ENCODE measurements around the gene USP2. TPM values are rescaled to one million over a fixed set of nuclear protein-coding genes. Genes with fewer than 3 reads are reported as not detected.

The USP2 gene
- total RNA-seq, 1 donor from 2014 or later, result 5.1 TPM

DNA sequence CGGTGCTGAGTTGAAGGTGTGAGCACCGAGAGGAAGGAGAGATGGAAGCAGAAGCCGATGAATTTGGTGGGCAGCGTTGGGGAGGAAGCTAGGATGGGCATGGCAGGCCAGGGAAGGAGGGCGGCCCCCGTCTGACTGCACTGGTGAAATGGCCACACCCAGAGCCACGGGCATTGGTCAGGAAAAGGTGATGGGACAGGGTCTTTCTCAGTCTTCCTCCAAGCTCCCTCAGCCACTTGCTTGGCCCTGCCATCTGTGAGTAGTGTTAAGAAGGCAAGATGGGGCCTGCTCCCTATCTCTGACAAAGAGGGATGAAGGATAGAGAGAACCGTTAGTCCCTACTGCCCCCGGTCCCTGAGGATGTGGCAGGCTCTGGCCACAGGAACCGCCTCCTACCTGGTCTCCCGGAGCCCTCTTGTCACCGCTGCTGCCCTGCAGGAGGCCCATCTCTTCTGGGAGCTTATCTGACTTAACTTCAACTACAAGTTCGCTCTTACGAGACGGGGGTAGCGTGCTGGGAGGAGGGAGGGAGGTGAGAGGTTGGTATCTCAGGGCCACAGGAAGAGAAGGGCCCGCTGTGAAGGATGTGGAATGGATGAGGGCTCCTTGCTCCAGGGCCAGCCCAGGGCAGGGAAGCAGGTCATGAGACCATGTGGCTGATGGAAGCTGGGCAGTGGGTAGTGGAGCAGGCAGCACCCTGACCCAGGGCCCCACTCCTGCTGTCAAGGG, 71.4 kb downstream of the USP2 start:
- ATAC-seq, result peak in 1 of 2 donors; percentile 4
- peaks cover 8% of the 10 kb centered on the region for H3K4me1 ChIP-seq
- no peaks in the 10 kb centered on the region for H3K9me3 ChIP-seq
- TF ChIP-seq, protein P1, sequence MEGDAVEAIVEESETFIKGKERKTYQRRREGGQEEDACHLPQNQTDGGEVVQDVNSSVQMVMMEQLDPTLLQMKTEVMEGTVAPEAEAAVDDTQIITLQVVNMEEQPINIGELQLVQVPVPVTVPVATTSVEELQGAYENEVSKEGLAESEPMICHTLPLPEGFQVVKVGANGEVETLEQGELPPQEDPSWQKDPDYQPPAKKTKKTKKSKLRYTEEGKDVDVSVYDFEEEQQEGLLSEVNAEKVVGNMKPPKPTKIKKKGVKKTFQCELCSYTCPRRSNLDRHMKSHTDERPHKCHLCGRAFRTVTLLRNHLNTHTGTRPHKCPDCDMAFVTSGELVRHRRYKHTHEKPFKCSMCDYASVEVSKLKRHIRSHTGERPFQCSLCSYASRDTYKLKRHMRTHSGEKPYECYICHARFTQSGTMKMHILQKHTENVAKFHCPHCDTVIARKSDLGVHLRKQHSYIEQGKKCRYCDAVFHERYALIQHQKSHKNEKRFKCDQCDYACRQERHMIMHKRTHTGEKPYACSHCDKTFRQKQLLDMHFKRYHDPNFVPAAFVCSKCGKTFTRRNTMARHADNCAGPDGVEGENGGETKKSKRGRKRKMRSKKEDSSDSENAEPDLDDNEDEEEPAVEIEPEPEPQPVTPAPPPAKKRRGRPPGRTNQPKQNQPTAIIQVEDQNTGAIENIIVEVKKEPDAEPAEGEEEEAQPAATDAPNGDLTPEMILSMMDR (IDR thresholded peaks at IDR 0.05), result no peak
- no peak overlapping the region for H3K4me3 ChIP-seq
- no peak overlapping the region for H3K27ac ChIP-seq
- DNase-seq, result no peak
- peaks cover 48% of the 10 kb centered on the region for H3K36me3 ChIP-seq
- peaks cover 8% of the 10 kb centered on the region for H3K27me3 ChIP-seq (ENCODE audit: low read depth)
- intact Hi-C loops (cut with DNase I), result no loop called here

DNA sequence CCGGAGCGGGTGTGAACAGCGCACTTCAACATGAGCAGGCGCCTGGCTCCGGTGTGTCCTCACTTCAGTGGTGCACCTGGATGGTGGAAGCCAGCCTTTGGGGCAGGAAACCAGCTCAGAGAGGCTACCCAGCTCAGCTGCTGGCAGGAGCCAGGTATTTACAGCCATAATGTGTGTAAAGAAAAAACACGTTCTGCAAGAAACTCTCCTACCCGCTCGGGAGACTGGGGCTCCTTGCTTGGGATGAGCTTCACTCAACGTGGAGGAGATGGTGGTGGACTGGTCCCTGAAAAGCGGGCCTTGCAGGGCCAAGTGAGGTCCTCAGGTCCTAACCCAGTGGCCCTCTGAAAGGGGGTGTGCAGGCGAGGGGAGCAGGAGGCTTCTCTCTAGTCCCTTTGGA, 72.1 kb downstream of the USP2 start:
- TF ChIP-seq, protein P1 (IDR thresholded peaks at IDR 0.05), result no peak
- Histone ChIP-seq H3K4me1 (peaks cover under 1% of the 10 kb centered on the region), H3K36me3 (peaks cover 46% of the 10 kb centered on the region), H3K4me3 (no peak overlapping the region), H3K27ac (no peak overlapping the region), H3K9me3 (no peaks in the 10 kb centered on the region), H3K27me3 (ENCODE audit: low read depth) (peaks cover 2% of the 10 kb centered on the region)
- intact Hi-C loops (cut with DNase I), result no loop called here
- ATAC-seq (no peak), DNase-seq (no peak)

DNA sequence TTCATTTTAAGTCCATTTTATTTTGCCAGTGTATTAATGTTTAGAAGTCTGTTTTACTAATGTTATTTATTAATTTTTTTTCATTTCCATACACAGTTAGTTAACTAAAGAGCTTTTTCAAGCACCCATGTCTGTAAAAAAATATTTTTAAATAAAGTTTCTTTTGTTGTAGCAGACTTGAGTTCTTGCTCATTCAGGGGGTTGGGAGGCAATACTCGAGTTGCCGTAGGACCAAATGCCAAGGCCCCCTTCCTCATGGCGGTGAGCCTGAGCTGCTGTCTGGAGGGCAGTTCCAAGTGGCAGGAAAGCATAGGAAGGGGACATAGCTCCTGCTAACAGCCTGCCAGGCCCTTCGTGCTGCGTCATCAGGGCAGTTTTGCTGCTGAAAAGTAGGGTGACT, 73.5 kb downstream of the USP2 start:
- no peak for DNase-seq
- peaks cover 53% of the 10 kb centered on the region for H3K36me3 ChIP-seq
- H3K4me1 ChIP-seq, result no peaks in the 10 kb centered on the region
- H3K27me3 ChIP-seq (ENCODE audit: low read depth), result no peaks in the 10 kb centered on the region
- no peak overlapping the region for H3K4me3 ChIP-seq
- H3K9me3 ChIP-seq, result no peaks in the 10 kb centered on the region
- TF ChIP-seq, protein P1 (IDR thresholded peaks at IDR 0.05), result no peak
- no peak overlapping the region for H3K27ac ChIP-seq
- intact Hi-C loops (cut with DNase I), result no loop called here
- ATAC-seq, result no peak

DNA sequence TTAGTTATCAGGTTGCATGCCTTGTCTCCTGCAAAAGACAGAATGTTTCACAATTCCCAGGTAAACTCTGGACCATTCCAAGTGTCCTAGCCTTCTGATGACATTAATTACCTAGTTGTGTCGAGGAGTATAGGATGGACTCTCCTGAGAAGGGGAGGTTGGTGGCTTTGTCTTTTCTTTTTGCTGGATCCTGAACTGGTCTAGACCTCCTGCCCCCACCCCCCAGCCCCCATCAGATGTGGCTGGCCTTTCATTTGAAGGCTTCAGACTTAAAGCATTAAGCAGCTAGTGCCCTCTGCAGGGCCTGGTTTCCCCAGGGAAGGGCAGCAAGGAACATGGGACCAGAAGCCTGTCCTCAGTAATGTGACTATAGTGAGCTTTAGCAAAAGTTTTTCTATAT, 74.3 kb downstream of the USP2 start:
- no peak for ATAC-seq
- TF ChIP-seq, protein P1 (IDR thresholded peaks at IDR 0.05), result no peak
- Histone ChIP-seq H3K9me3 (no peaks in the 10 kb centered on the region), H3K27ac (peak overlapping the region; percentile 18), H3K27me3 (ENCODE audit: low read depth) (no peaks in the 10 kb centered on the region), H3K36me3 (peaks cover 58% of the 10 kb centered on the region), H3K4me1 (no peaks in the 10 kb centered on the region), H3K4me3 (no peak overlapping the region)
- intact Hi-C loops (cut with DNase I), result no loop called here
- no peak for DNase-seq

DNA sequence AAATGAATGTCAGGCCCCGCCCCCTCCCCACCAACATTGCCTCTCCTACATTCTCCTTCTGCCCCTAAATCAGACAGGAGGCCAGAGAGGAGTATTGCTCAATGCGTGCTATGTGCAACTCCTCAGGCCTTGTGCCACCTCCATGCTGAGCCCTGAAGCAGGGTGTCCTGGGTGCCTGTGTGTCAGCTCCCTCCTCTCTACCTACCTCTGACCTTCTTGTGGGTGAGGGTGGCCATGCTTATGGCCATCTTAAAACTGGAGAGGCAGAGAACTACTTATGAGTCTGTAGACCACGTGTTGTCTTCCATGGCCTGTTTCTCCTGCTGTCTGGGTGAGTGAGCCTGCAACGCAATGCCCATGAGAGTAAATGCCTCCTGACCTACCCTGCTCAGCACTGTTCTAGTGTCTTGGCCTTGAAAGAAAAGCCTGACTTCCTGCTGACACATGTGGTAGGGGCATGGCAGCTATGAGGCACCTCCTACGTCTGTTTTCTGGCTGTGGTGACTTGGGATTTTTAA, 75.1 kb downstream of the USP2 start:
- no peaks in the 10 kb centered on the region for H3K27me3 ChIP-seq (ENCODE audit: low read depth)
- DNase-seq (no peak), ATAC-seq (peak; percentile 18 to 28)
- intact Hi-C loops (cut with DNase I), result no loop called here
- H3K4me3 ChIP-seq, result no peak overlapping the region
- no peaks in the 10 kb centered on the region for H3K9me3 ChIP-seq
- TF ChIP-seq, protein P1 (IDR thresholded peaks at IDR 0.05), result no peak
- peak overlapping the region; percentile 18 for H3K27ac ChIP-seq
- peaks cover 66% of the 10 kb centered on the region for H3K36me3 ChIP-seq
- H3K4me1 ChIP-seq, result no peaks in the 10 kb centered on the region
